Activated CD4-positive, alpha-beta T cell treated with anti-CD3 and anti-CD28 coated beads, Interleukin-2, Interleukin-6, amounts not matched to agents 100 ng/mL and 50 ng/mL, durations not matched to agents 16 hours and 8 hours (primary cell): ENCODE results near the gene GRID1.
"Not testable (repeated sequence)": the region's sequence is repeated elsewhere in the genome, so short reads cannot be mapped to it uniquely, and the experiment has no call there.

Experiments used
- DNase-seq: peaks from one replicate; pipeline ENCODE4 v3.0.0-alpha.2; 2020

GRID1 gene

DNA sequence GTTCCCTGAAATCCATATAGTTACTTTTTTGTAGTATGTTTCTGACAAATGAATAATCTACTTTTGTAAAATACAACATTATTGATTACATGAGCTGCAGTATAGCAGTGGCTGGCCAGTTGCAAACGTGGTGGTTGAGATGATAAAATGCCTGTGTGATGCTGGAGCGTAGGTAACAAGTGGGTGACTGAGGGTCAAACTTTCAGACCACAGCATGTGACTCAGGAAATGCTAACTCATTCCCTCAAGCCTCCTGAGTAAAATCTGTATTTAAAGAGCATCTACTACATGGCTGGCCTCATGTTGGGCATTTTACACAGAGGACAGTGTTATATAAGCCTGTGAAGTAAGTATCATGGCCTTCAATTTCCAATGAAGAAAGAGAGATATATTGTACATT lies 585.2 kb downstream of the GRID1 start:
- no peak for DNase-seq

DNA sequence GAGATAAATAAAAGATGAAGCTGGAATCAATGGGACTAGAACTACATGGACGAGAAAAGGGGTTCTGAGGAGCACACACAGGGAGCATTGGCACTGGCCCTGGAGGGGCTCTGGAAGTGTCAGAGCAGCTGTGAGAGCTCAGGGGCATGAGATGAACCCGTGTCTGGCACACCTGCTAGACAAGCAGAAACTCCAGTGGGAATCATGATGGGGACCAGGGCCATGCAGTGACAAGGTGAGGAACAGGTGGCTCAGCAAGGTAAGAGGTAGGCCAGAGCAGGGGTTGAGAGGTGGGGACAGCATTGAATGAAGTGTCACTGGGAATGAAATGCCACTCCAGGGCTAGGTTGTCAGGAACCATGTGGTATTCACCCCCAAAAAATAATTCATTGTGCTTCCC lies 588.5 kb downstream of the GRID1 start:
- no peak for DNase-seq

- no peak for DNase-seq
Observed at GRCh38 chr10:85767891-85768290, 598.7 kb downstream of the GRID1 start.

GRCh38 chr10:85764108-85764507 lies 602.5 kb downstream of the GRID1 start:
- DNase-seq, result no peak

DNA sequence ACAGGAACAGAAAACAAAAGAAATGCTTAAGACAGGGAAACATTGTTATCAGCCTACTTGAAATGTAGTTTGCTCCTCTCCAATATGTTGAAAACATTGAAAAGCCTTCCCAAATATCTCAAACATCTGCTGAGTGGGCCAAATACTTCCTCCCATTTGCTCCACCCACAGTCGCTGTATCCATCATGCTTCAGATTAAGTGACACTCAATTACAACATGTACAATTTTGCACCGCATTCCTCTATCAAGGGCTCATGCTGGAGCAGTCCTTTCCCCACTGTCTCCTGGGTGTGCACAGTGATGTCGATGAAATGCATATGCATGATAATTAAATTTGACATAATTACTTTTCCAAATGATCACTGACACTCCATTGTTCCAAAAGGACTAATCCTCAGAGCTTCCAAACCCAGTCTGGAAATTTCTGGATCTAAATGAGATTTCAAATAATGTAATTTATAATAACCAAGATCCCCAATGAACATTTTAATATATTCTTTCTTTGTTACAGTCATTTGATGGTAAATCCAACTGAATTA lies 604.6 kb downstream of the GRID1 start:
- no peak for DNase-seq

GRCh38 chr10:85741626-85742300 lies 624.8 kb downstream of the GRID1 start:
- DNase-seq, result no peak

DNA sequence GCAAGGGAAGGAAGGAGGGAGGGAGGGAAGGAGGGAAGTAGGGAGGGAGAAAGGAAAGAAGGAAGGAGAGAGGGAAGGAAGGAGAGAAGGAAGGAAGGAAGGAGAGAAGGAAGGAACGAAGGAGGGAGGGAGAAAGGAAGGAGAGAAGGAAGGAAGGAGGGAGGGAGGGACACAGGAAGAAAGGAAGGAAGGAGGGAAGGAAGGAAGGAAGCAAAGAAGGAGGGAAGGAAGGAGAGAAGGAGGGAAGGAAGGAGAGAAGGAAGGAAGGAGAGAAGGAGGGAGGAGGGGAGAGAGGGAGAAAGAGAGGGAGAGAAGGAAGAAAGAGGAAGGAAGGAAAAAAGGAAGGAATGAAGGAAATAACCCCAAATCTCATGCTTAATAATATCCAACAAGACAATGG lies 630.6 kb downstream of the GRID1 start:
- DNase-seq, result no peak

DNA sequence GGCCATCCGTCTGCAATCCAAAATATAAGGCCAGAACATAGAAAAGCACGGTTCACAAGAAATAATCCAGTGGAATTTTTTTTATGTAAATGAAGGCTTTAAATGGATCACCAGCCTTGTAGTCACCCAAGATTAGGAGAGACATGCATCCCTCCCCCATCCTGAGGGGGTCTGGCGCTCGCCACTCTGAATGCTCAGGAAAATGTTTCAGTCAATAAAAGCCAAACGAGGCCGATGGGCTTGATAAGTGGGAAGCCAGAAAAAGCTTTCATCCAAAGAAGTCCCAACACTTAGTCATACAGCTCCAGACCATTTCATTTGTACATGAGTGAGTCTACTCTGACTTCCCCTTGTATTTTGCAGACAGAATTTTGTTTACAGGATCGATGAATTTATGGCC lies 631.8 kb downstream of the GRID1 start:
- no peak for DNase-seq

DNA sequence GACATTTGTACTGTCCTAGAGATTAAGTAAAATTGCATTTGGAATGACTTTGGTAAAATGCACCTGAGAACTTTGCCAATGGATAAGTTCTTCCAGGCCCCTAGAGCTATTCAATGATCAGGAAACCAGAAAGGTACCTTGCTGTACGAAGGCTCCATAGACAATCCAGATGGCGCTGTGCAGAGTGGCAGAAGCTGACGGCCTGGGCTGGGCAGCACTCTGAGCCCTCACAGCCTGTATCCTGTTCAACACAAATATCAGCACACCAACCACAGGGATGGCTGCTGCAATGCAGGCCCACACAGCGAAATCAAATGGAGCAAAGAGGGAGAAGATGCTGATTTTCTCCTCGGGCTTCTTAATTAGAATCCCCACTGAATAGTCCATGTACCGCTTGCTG lies 642.4 kb downstream of the GRID1 start:
- DNase-seq, result no peak

DNA sequence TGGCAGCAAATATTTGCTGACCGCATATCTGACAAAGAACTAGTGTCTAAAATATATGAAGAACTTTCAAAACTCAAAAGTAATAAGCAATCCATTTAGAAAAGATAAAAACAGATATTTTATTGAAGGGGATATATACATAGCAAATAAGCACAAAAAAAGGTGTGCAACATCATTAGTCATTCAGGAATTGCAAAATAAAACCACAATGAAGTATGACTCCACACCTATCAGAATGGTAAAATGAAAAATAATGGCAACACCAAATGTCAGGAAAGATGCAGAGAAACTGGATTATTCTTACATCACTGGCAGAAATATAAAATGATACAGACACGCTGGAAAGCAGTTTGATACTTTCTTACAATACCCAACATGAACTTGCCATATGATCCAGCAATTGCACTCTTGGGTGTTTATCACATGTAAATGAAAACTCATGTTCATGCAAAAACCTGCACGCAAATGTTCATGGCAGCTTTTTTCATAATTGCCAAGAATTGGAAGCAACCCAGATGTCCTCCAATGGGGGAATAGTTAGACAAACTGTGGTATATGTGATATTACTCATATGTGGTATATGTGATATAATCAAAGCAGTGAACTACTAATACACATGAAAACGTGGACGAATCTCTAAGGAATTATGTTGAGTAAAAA lies 645.5 kb downstream of the GRID1 start:
- DNase-seq, result no peak

GRCh38 chr10:85719408-85719807 lies 647.2 kb downstream of the GRID1 start:
- no peak for DNase-seq

DNA sequence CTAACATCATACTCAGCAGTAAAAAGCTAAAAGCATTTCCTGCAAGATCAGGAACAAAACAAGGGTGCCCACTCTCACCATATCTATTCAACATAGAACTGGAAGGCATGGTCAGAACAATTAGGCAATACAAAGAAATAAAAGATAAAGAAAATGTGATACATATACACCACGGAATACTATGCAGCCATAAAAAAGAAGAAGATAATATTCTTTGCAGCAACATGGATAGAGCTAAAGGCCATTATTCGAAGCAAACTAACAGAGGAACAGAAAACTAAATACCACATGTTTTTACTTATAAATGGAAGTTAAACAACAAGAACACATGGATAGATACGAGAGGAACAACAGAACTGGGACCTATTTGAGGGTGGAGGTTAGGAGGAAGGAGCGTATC lies 652.7 kb downstream of the GRID1 start:
- no peak for DNase-seq

DNA sequence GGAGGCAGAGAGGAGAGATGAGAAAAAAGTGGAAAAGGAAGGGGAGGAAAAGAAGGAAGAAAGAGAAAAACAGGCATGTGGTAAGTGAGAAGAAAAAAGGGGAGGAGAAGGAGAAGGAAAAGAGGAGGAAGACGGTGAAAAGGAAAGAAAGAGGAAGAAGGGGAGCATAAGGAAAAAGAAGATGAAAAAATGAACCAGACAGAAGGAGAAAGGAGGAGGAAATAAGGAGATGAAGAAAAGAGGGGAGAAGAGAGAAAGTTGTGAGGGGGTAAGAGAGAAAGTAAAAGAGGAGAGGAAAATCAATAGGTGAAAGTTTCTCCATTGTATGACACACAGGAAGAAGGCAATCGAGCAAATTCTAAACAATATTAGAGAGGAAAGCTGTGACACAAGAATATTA lies 663.8 kb downstream of the GRID1 start:
- no peak for DNase-seq

- not testable (repeated sequence) for DNase-seq
Observed at GRCh38 chr10:85699066-85699465, 667.5 kb downstream of the GRID1 start.

- DNase-seq, result no peak
Observed at GRCh38 chr10:85696893-85697292, 669.7 kb downstream of the GRID1 start.

GRCh38 chr10:85682621-85683020 lies 684.0 kb downstream of the GRID1 start:
- no peak for DNase-seq

DNA sequence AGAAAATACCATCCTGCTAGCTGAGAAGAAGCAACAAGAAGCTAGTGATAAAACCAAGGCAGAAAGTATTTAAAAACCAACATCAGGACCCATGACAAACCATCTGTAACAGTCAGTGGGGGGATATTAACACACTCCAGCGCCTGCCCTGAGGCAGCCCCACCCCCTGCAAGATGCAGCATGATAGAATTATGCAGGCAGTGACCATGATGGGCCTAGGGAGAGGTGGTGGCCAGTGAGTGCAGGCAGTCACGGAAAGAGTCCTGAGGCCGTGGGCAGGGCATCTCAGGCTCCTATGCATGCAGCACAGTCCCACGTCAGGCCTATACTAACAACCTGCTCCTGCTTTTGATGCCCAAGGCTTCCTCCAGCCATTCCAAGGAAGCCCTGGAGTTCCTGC lies 686.9 kb downstream of the GRID1 start:
- DNase-seq, result no peak

DNA sequence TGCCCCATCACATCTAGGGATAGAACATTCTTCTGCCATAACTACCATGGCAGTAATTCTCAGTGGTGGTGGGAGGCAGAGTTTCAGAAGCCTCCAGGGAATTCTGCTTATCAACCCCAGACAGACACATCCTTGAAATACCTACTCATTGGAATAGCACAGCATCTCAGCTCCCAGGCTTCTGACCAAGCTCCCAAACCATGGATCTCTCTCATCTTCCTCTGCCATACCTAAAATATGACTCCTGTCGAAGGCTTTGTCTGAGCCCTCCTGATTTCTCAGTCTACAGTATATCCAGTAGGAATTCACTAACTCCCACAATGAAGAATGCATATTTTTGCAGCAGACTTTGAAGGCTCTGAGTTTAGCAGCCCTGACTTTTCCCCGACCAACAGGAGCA lies 687.5 kb downstream of the GRID1 start:
- no peak for DNase-seq

- DNase-seq, result no peak
Observed at GRCh38 chr10:85674851-85675250, 691.7 kb downstream of the GRID1 start.

DNA sequence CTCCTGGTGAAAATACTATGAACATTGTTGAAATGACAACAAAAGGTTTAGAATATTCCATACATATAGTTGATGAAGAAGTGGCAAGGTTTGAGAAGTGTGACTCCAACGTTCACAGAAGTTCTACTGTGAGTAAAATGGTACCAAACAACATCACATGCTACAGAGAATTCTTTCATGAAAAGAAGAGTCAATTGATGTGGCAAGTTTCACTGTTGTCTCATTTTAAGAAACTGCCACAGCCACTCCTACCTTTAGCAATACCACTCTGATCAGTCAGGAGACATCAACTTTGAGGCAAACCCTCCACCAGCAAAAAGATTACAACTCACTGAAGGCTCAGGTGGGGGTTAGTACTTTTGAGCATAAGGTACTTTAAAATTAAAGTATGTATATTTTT lies 693.3 kb downstream of the GRID1 start:
- DNase-seq, result peak; percentile 75

- peak; percentile 70 for DNase-seq
Observed at GRCh38 chr10:85671530-85671929, 695.1 kb downstream of the GRID1 start.

GRCh38 chr10:85668522-85668921 lies 698.1 kb downstream of the GRID1 start:
- no peak for DNase-seq

DNA sequence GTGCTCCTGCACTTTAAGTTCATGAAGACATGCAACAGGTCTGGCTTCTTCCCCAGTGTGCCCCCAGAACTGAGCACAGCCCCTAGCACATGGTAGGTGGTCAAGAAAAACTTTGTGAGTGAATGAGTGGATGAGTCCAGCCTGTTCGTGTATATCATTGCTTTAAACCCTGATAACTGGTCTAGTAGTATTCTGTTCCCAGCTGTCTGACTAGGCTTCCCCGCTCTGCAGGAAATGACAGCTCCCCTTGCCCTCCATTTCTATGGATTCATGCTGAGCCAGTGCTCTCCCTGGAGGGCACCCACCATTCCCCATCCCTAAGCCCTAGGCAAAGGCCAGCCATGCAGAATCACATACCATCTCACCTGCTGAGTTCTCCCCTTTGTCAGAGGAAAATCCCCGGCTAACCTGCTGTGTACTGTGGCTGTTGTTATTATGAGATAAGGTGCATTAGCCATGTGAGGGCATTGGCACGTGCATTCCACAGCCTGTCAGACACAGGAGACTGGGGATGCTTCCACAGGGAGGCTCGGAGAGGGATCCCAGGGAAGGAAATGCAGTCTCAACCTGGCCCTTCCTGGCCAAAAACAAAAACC lies 698.9 kb downstream of the GRID1 start:
- DNase-seq, result no peak

GRCh38 chr10:85666987-85667386 lies 699.6 kb downstream of the GRID1 start:
- no peak for DNase-seq
